GM21526 (cell line): Measurements from ENCODE around the gene TMEM151A.
"Not testable (repeated sequence)": the region's sequence is repeated elsewhere in the genome, so short reads cannot be mapped to it uniquely, and the experiment has no call there.

Source experiments
- ATAC-seq: cut with Tn5 transposase; IDR thresholded peaks from one replicate; pipeline ENCODE4 v1.9.1; 2021; ENCODE audit warnings: moderate library complexity; ENCODE audit not compliant: unreplicated experiment, low FRiP score

TMEM151A gene

GRCh38 chr11:66297610-66298009 is 5.9 kb downstream of the TMEM151A start:
- no peak for ATAC-seq

DNA sequence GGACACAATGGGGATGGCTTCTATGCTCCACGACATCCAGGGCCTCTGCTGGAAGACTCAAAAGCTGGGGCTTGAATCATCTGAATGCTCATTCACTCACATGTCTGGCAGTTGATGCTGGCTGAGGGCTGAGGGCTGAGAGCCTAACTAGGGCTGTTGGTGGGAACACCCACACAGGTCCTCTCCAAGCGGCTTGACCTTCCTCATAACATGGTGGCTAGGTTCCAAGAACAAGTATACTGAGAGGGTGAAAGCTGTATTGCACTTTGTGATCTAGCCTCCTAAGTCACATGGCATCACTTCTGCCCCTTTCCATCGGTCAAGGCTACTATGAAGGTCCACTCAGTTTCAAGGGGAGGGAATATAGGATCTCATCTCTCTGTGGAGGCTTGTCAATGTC is 7.5 kb downstream of the TMEM151A start:
- ATAC-seq = no peak

- ATAC-seq = no peak
These were observed 11.0 kb downstream of the TMEM151A start for GRCh38 chr11:66302656-66303055.

DNA sequence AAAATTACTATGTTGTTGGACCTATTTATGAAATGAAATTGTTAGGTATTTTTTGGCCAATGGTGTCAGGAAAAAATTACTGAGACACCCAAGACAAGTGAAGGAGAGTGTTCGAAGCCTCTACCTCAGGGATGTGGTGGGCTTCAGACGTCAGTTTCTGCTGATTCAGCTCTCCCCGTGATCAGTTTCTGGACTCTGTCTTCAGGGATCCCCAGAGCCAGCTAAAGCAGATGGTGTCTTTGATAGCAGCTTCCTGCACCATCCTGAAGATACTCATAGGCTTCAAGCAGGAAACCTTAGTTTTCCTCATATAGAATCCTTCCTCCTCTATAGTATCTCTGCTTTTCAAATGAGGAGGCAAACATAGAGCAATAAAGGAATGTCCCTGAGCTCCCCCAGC is 17.8 kb downstream of the TMEM151A start:
- ATAC-seq = no peak

DNA sequence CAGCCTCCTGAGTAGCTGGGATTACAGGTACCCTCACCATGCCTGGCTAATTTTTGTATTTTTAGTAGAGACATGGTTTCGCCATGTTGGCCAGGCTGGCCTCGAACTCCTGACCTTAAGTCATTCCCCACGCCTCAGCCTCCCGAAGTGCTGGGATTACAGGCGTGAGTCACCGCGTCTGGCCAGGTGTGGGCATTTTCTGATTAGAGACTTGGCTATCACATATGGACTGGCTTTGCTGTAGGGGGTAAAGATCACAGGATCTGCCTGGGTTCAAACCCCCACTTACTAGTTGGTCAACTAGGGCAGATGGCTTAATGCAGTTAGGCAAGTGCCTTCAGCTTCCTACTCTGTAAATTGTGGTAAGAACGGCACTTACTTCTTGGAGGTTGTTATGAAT is 18.6 kb downstream of the TMEM151A start:
- no peak for ATAC-seq

DNA sequence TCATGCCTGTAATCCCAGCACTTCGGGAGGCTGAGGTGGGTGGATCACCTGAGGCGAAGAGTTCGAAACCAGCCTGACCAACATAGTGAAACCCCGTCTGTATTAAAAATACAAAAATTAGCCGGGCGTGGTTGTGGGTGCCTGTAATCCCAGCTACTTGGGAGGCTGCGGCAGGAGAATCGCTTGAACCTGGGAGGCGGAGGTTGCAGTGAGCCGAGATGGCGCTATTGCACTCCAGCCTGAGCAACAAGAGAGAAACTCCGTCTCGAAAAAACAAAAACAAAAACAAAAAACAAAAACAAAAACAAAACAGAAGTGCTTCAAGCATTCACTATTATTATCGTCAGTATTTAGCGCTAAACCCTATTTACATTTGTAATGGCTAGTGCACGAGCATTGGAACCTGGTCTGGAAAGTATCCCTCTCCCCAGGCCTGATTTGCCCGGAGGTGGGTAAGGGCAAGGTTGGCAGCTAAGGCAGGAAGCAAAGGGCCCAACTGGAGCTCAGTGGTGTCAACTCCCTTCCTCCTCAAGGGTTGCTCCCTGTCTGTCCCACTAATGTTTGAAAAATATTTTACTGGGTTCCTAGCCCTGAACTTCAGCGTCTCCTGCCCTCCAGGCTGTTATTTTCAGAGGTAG is 19.2 kb downstream of the TMEM151A start:
- not testable (repeated sequence) for ATAC-seq

DNA sequence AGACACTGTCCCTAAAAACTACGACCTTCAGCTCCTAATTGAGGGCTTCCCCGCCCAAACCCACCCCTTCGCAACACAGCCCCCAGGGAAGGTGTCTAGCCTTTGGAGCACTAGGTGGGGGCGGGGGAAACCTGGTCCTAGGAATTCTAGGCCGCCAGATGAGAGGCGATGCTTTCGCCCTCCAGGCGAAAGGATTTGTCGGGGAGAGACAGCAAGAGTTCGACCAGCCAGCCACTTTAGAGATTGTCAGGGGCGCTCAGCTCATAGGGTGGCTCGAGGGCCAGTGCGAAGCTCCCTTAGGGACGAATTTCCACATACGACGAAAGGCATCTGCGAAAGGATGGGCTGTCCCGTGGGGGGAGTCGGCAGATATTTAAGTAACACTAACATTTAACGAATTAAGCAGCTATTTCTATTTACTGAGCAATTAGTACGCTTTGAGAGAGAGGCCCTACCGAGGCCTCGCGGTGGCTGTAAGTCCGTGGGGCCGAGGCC is 19.8 kb downstream of the TMEM151A start:
- ATAC-seq = no peak

DNA sequence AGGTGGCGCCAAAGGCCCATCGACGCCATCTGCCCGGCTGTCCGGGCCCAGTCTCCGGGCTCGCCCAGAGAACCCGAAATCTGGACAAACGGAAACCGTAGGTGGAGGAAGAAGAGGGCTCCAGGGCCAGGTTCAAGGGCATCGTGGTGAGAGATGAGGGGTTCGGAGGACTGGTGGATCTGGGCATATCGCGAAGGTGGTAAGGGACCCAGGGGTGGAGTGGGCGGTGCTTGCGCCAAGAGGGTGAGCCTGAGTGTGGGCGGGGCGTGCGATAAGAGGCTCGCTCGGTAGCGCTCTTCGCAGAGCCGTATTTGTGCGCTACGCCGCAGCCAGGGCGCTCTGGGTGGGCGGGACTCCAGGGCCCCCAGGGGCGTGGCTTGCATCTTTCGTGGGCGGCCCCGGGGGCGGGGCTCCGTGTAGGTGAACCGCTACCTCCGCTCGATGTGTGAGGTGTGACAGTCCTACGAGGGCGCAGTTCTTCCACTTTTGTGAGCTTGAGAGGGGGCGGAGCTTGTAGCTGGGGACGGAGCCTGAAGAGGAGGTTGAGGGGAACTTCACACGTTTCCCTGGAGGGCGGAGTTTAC is 20.4 kb downstream of the TMEM151A start:
- peak; percentile 54 for ATAC-seq

DNA sequence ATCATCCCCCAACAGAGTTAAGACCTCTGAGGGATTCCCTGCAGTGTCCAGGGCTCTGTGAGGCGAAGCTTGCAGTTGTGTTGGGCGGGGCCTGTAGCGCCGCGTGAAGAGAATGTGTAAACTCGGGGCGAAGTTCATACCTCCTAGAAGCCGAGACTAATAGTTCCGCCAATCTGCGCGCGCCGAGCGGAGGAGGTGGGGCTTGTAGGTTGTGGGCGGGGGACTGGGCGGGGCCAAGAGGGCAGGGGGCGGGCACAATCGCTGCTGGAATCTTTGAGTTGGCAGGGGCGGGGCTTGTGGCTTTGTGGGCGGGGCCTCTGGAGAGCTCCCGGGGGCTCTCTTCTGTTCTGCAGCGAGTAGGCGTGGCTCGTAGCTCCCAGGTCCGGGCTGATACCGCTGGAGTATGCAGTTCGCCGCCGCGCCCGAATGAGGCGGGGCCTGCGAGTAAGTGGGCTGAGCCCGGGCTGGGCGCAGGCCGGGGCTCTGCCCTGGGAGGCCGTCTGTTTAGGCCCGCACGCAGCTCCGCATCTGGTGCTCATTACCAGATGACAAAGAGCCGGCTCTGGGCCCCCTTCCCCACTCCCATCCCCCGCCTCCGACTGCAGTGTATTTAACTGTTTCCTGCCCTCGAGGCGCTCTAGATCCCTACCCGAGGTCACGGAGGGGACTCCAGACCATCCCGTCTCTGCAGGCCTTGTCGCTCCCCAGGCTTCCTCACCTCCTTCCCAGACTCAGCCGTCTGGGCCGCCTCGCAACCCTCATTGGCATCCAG is 21.0 kb downstream of the TMEM151A start:
- ATAC-seq = peak; percentile 45

GRCh38 chr11:66313321-66314185 is 21.9 kb downstream of the TMEM151A start:
- no peak for ATAC-seq

DNA sequence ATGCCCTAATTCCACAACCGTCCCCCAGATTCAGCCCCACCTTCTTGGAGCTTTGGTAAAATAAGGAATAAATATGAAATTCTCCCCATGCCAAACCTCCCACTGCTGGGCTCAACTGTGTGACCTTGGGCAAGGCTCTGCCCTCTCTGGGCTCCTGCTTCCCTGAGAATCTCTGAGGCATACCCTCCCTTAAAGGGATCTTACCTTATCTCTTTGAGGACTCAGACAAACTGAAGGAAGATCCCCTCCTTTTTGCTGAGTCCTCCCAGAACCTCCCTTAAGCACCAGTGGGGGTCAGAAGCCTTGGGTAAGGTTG is 22.4 kb downstream of the TMEM151A start:
- no peak for ATAC-seq

DNA sequence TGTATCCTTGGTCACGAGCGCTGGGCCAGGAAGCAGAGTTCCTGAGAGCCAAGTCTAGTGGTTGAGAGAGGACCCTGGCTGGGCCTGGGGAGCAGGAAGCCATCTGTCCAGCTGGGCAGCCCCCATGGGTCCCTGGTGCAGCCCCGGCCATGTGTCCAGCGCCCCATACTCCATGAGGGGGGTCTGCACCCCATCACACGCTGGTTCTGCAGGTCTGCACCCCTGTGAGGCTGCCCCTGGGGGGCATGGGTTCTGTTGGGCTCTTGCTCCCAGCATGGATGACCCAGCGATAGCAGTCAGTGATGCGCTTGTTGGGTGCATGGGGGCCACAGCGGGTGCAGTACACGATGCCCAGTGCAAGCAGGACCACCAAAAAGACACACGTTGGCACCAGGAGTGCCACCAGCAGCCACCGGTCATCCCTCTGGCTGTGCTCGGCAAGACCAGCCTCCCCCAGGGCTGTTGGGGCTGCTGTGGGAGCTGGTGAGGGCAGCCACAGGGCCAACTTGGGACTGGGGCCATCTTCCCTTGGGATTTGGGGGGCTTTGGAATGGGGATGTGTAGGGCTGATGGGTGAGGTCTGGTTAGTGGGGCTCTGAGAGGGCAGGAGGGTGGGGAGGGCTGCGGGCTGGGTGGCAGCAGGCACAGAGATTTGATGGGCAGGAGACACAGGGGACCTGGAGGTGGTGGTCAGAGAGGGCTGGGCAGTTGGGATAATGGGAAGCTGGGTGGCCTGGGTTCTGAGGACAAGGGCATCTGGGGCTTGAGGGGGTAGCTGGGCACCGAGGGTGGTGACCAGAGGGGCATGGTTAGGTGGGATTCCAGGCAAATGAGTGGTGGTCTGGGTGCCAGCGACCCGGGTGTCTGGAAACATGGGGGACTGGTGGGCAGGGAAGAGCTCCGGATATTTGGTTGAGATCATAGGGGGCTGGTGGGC is 23.1 kb downstream of the TMEM151A start:
- no peak for ATAC-seq

DNA sequence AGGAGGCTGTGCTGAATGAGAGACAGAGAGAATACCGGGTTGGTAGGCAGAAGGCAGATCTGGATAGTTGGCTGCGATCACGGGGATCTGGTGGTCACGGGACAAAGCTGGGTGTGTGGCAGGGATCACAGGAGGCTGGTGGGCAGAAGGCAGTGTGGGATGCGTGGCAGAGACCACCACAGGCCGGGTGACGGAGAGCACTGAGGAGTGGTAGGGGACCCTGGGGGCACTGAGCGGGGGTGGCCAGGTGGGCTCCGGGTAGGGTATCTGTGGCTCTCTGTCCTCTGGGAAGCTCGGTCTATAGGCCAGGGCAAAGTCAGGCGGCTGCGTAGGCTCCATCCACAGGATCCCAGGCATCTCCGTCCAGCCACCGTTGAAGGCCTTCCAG is 23.8 kb downstream of the TMEM151A start:
- ATAC-seq = no peak

GRCh38 chr11:66315921-66316811 is 24.5 kb downstream of the TMEM151A start:
- no peak for ATAC-seq

GRCh38 chr11:66316849-66317251 is 25.2 kb downstream of the TMEM151A start, which contains the start of gene CD248:
Gene CD248 (minus strand): TSS chr11:66317044. CDS start chr11:66317027, 17 bp downstream.
- no peak for ATAC-seq

DNA sequence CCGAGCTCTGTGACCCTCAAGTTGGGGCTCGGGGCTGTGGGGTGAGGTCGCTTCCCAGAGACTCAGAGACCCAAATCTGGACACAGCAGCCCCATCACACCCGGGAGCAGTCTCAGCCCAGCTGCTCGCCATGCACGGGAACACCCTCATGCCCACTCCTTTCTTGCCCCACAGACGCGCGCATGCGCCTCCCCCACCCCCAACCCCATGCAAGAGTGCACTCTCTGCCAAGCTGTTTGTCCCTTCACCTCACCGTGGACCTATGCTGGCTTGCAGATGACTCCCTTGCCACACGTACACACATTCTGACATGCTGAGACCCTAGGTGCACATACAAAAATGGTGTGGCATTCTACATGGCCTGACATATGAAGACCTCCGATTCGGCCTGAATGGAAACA is 25.6 kb downstream of the TMEM151A start:
- ATAC-seq = no peak

DNA sequence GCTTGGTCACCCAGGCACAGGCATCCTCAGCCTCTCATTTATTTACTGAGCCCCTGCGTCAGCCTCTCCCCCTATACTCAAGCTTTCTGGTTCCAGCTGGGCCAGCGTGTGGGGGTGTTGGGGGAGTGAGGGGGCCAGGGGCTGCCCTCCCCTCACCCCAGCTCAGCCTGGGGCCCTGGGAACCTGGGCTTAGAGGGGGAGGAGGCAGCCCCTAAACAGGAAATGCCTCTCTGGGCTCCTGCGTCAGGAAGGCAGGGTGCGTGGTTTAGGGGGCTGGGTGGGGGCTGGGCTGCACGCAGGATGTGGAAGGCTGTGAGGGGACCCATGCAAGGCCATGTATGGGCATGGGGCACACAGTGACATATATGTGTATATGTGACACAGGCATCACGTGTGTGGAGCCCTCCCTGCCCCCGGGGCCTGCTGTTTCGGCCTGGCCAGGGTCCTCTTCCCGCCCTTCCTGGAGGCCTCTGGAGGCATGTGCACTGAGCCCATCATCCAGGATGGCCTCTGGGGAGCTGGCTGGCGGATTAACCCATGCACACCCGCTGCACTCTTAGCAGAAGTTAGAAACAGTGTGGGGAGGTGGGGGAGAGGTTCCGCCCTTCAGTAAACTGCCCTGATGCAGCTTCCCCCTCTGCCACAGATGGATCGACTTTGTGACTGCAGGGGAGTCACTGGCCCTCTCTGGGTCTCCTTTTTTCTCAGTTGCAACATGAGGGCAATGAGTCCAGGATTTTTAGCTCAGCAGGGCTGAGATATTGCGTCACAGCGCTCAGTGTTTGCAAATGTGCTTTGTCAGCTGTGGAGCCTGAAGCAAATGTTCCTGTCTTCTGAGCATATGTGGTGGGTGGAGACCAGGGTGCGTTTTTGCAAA is 26.3 kb downstream of the TMEM151A start:
- ATAC-seq = no peak

- ATAC-seq = no peak
These were observed 26.9 kb downstream of the TMEM151A start for GRCh38 chr11:66318600-66318970.
